GM12892 (cell line): ENCODE data around the gene GABRG3.

Experiments used
- POLR2A ChIP-seq: IDR thresholded peaks from 2 replicates; pipeline ENCODE4 v1.6.1; 2011; ENCODE audit warnings: low read depth, low read length, control low read depth
- POLR2AphosphoS5 ChIP-seq: IDR thresholded peaks from 2 replicates; pipeline ENCODE4 v1.6.1; 2011; ENCODE audit warnings: low read depth, low read length, control low read depth

DNA sequence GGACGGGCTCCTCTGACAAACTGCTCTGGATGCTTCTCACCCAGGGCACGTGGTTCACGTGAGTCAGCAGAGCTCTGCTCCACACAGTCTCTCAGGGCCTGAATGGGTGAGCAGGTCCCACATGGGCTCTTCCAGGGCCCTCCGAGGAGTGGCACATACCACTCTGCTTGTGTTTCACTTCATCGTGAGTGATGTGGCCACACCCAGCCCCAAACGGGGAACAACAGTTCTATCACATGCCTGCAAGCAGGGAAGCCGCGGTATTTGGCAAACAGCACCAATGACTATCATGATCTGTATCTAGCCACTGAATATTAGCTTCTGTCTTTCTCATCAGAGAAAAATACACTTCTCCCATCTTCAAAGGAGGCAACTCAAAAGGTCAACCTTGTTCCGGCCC lies 352.8 kb downstream of the GABRG3 start:
- TF ChIP-seq POLR2AphosphoS5 = no peak
- no peak for TF ChIP-seq POLR2A
